KMS-11 (cell line): ENCODE results near the gene GRIK5.

Source experiments
- H2AFZ ChIP-seq: fragments of 200-600 bp; sonication (generic); 2 replicates; pipeline ENCODE4 v1.6.1; 2016; ENCODE audit warnings: antibody characterized with exemption, mixed run types, low read depth
- H3K27ac ChIP-seq: fragments of 200-600 bp; sonication (generic); 2 replicates; pipeline ENCODE4 v1.6.1; 2016; ENCODE audit warnings: mild to moderate bottlenecking, mixed run types
- H3K27me3 ChIP-seq: fragments of 200-600 bp; sonication (generic); 2 replicates; pipeline ENCODE4 v1.6.1; 2017; ENCODE audit warnings: mild to moderate bottlenecking, low read depth, mixed run types, moderate library complexity; ENCODE audit not compliant: insufficient read depth
- H3K36me3 ChIP-seq: fragments of 200-600 bp; sonication (generic); 2 replicates; pipeline ENCODE4 v1.6.1; 2017; ENCODE audit warnings: mild to moderate bottlenecking, mixed run types; ENCODE audit not compliant: insufficient read depth
- H3K4me1 ChIP-seq: fragments of 200-600 bp; sonication (generic); 2 replicates; pipeline ENCODE4 v1.6.1; 2016; ENCODE audit warnings: mild to moderate bottlenecking, low read depth, mixed run types; ENCODE audit not compliant: poor library complexity, severe bottlenecking
- H3K4me2 ChIP-seq: fragments of 200-600 bp; sonication (generic); 2 replicates; pipeline ENCODE4 v1.7.0; 2016; ENCODE audit warnings: mild to moderate bottlenecking, mixed run types
- H3K4me3 ChIP-seq: fragments of 200-600 bp; sonication (generic); IDR thresholded peaks from 2 replicates; pipeline ENCODE4 v1.6.1; 2017; ENCODE audit warnings: low read depth, low read length, mixed read lengths; ENCODE audit not compliant: insufficient read depth
- H3K79me2 ChIP-seq: fragments of 200-600 bp; sonication (generic); 2 replicates; pipeline ENCODE4 v1.6.1; 2016; ENCODE audit warnings: low read depth, mixed run types; ENCODE audit not compliant: insufficient read depth
- H3K9ac ChIP-seq: fragments of 200-600 bp; sonication (generic); 2 replicates; pipeline ENCODE4 v1.6.1; 2016; ENCODE audit warnings: mild to moderate bottlenecking, mixed run types
- H4K20me1 ChIP-seq: fragments of 200-600 bp; sonication (generic); 2 replicates; pipeline ENCODE4 v1.6.1; 2016; ENCODE audit warnings: mild to moderate bottlenecking, mixed run types; ENCODE audit not compliant: insufficient read depth
- CTCF ChIP-seq: fragments of 200-600 bp; sonication (generic); conservative IDR thresholded peaks from 2 replicates; pipeline ENCODE4 v1.6.1; 2017; ENCODE audit warnings: low read depth, mild to moderate bottlenecking, antibody characterized with exemption, low read length, moderate library complexity, mixed read lengths

Gene GRIK5

DNA sequence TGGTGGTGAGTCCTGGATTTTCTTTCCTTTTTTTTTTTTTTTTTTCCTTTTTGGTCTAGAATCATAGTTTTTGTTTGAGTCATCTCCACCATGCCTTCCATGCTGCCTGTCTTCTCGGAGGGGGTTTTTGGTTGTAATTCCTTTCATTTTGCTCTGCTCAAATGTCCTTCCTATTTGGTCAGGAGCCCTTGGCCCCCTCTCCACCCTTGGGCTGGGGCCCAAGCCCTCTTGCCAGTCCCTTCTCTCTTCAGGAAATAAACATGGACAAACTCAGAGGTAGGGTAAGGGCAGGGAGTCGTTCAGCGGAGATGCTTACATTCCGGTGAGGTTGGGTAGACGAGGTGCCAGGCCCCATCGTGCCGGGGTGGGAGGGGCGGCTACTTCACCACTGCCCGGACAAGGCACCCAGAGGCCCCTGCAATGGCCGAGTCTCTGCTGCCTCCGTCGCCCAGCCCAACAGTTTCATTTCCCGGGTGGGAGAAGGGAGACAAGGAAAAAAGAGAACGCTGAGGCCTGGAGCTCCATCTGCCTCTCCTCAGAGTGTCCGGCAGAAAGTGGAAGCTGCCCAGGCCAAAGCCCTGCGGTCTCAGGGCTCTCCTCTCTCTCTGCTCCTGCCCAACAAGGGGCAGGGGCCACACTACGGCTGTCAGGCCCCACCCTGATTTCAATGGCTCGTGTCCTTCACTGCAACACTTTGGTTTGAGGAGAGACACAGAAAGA is 18.6 kb upstream of the GRIK5 start:
- Histone ChIP-seq H3K9ac (no peak overlapping the region), H3K79me2 (no peaks in the 10 kb centered on the region), H3K36me3 (no peaks in the 10 kb centered on the region), H3K4me2 (no peak overlapping the region), H3K4me1 (peaks cover 24% of the 10 kb centered on the region), H2AFZ (no peak overlapping the region), H3K27ac (no peak overlapping the region), H3K4me3 (no peak overlapping the region), H4K20me1 (no peaks in the 10 kb centered on the region), H3K27me3 (peaks cover 5% of the 10 kb centered on the region; the same call in 1 of the 2 replicates)
- no peak for TF ChIP-seq CTCF

- no peak for TF ChIP-seq CTCF
- Histone ChIP-seq H3K4me3 (no peak overlapping the region), H3K36me3 (no peaks in the 10 kb centered on the region), H3K9ac (no peak overlapping the region), H3K4me1 (peaks cover 19% of the 10 kb centered on the region), H3K4me2 (no peak overlapping the region), H2AFZ (no peak overlapping the region), H4K20me1 (0 out of 2 replicates have a peak, but pooled peaks cover under 1% of the 10 kb centered on the region), H3K79me2 (no peaks in the 10 kb centered on the region), H3K27me3 (peaks cover 5% of the 10 kb centered on the region; the same call in 1 of the 2 replicates), H3K27ac (no peak overlapping the region)
Observed at GRCh38 chr19:42086770-42087550, 17.0 kb upstream of the GRIK5 start.

DNA sequence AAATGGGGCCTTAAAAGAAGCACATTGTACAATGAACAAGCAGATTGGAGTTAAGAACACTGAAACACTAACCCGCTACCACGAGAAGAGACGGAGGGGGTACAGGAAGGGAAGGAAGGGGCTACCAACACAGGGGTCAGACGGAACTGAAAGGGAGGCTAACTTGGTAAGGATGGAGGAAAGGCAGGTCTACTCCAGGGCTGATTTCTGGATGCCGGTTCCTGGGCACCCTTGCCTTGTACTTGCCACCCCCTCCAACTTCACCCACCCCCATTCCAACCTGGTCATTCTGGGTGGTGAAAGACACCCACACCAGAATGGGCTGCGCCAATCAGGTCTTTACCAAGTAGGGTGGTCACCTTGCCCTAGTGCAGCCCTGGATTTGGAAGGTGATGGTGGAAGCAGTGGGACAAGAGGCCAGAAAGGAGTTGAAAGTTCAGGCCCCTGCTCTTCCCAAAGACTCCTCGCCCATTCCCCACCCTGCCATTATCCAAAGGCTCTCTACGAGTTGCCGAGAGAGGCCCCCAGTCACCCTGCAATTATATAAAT is 16.3 kb upstream of the GRIK5 start:
- Histone ChIP-seq H3K9ac (no peak overlapping the region), H3K4me3 (no peak overlapping the region), H4K20me1 (0 out of 2 replicates have a peak, but pooled peaks cover 4% of the 10 kb centered on the region), H2AFZ (no peak overlapping the region), H3K4me1 (peaks cover 12% of the 10 kb centered on the region), H3K79me2 (no peaks in the 10 kb centered on the region), H3K36me3 (no peaks in the 10 kb centered on the region), H3K4me2 (no peak overlapping the region), H3K27me3 (peaks cover 5% of the 10 kb centered on the region; the same call in 1 of the 2 replicates), H3K27ac (no peak overlapping the region)
- no peak for TF ChIP-seq CTCF

- no peaks in the 10 kb centered on the region for H3K36me3 ChIP-seq
- no peak overlapping the region for H3K4me2 ChIP-seq
Observed at GRCh38 chr19:42083537-42083936, 13.5 kb upstream of the GRIK5 start.

More at GRCh38 chr19:42083537-42083936, 13.5 kb upstream of the GRIK5 start:
- H3K4me1 ChIP-seq = no peaks in the 10 kb centered on the region
- H2AFZ ChIP-seq = no peak overlapping the region
- H3K9ac ChIP-seq = no peak overlapping the region
- H3K27ac ChIP-seq = no peak overlapping the region
- H3K27me3 ChIP-seq = no peaks in the 10 kb centered on the region
- no peak for TF ChIP-seq CTCF
- H3K79me2 ChIP-seq = peaks cover 3% of the 10 kb centered on the region; the same call in 1 of the 2 replicates
- no peak overlapping the region for H3K4me3 ChIP-seq
- H4K20me1 ChIP-seq = 0 out of 2 replicates have a peak, but pooled peaks cover 4% of the 10 kb centered on the region
